CD4-positive, alpha-beta T cell (primary cell): ENCODE data around the gene RSL24D1. TPM values are rescaled to one million over a fixed set of nuclear protein-coding genes. Genes with fewer than 3 reads are reported as not detected.

Experiments used
- ATAC-seq: fragments of 200-7000 bp; cut with Tn5 transposase; one replicate; pipeline ENCODE4 v1.10.0; 2022; ENCODE audit warnings: mild to moderate bottlenecking; ENCODE audit not compliant: poor library complexity
- CTCF ChIA-PET: fragments of 350-600 bp; sonication (Branson Sonifier 250); formaldehyde crosslinking; loops from one replicate; lab custom pipeline; 2021; ENCODE audit warnings: antibody characterized with exemption, inconsistent platforms; lab: Charles Lee
- POLR2A ChIA-PET: fragments of 350-600 bp; sonication (Branson Sonifier 250); formaldehyde crosslinking; loops from one replicate; lab custom pipeline; 2021; ENCODE audit warnings: antibody characterized with exemption, inconsistent platforms; lab: Charles Lee
- DNase-seq, 14 experiments: peaks; one replicate each; pipeline ENCODE4 v3.0.0-alpha.2; 2013 to 2020; ENCODE audit warnings: mixed read lengths in 2 of 14
- H3K27ac ChIP-seq, 2 donors: one replicate each; pipeline versions ENCODE4 v1.5.1 to v1.7.0; 2013; ENCODE audit warnings: low read length in 2 of 2, low read depth in 1 of 2, mild to moderate bottlenecking in 1 of 2
- H3K27me3 ChIP-seq, 2 experiments: 1 replicate in 1 of 2; 2 replicates in 1 of 2; pipeline versions ENCODE4 v1.6.1 to v1.7.0; 2013; ENCODE audit warnings: low read length in 2 of 2, control low read depth in 1 of 2, mild to moderate bottlenecking in 1 of 2, moderate library complexity in 1 of 2; ENCODE audit not compliant: insufficient read depth in 2 of 2, control insufficient read depth in 1 of 2
- H3K36me3 ChIP-seq: one replicate; pipeline ENCODE4 v1.6.1; 2013; ENCODE audit warnings: low read length, control low read depth; ENCODE audit not compliant: insufficient read depth
- H3K4me1 ChIP-seq: one replicate; pipeline ENCODE4 v1.6.1; 2013; ENCODE audit warnings: low read length, control low read depth; ENCODE audit not compliant: insufficient read depth
- H3K4me3 ChIP-seq: one replicate; pipeline ENCODE4 v1.5.1; 2013; ENCODE audit warnings: mild to moderate bottlenecking, low read length, moderate library complexity
- H3K9me3 ChIP-seq, 2 experiments: 1 replicate in 1 of 2; 2 replicates in 1 of 2; pipeline versions ENCODE4 v1.6.1 to v1.7.0; 2013; ENCODE audit warnings: low read length in 2 of 2, mild to moderate bottlenecking in 2 of 2, control low read depth in 1 of 2, moderate library complexity in 1 of 2; ENCODE audit not compliant: control insufficient read depth in 1 of 2, insufficient read depth in 1 of 2
- H3K27ac Mint-ChIP-seq: one replicate; pipeline ENCODE4 v1.8.0; 2020; ENCODE audit warnings: mixed read lengths
- H3K27me3 Mint-ChIP-seq: one replicate; pipeline ENCODE4 v1.8.0; 2021; ENCODE audit warnings: mixed read lengths
- H3K36me3 Mint-ChIP-seq: one replicate; pipeline ENCODE4 v1.8.0; 2021; ENCODE audit warnings: low read depth, mixed read lengths
- H3K4me1 Mint-ChIP-seq: one replicate; pipeline ENCODE4 v1.8.0; 2021; ENCODE audit warnings: low read depth, mixed read lengths
- H3K4me3 Mint-ChIP-seq: one replicate; pipeline ENCODE4 v1.8.0; 2020; ENCODE audit warnings: mild to moderate bottlenecking, mixed read lengths
- H3K9me3 Mint-ChIP-seq: one replicate; pipeline ENCODE4 v1.8.0; 2020; ENCODE audit warnings: mixed read lengths
- intact Hi-C, 2 experiments: fragments of 100-400 bp; cut with DNase I in 1 of 2; cut with micrococcal nuclease in 1 of 2; formaldehyde crosslinking; loops; one replicate each; pipeline versions ENCODE4 v1.15.1 to v1.9.0; 2023 to 2025; cut with DNase I, micrococcal nuclease
- total RNA-seq, 174 experiments: library from RNA in 2 of 174; stranded (reverse) in 2 of 174; gene quantifications; one replicate each; pipeline ENCODE4 v1.2.3 and lab custom pipeline; 2021 to 2026
- TF ChIP-seq, protein P1 (sequence below): fragments of 200-600 bp; IDR thresholded peaks from one replicate; pipeline ENCODE4 v1.8.0; 2022; ENCODE audit warnings: antibody characterized with exemption, mild to moderate bottlenecking

The RSL24D1 gene
- total RNA-seq, 2 experiments from 2014 or later = 163 to 164 TPM

DNA sequence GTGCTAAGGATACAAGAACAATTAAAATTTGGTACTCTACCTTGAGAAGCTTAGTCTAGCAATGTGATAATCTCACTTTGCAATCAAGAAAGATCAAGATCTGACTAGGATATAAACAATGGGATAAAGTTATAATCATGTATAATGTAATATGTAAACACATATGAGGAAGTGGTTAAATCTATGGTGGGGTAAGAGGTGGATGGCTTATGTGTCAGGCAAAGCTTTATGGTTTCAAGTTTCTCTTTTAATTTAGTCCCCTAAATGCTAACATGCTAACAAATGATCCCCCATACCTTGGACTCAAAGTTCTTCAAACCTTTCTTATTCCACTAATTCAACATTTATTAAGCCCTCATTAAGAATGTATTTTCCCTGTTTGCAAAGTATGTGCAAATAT, 2.5 kb downstream of the RSL24D1 start:
- H3K27me3 Mint-ChIP-seq = no peaks in the 10 kb centered on the region
- peaks cover 41% of the 10 kb centered on the region for H3K36me3 Mint-ChIP-seq
- intact Hi-C loops = no loop called here
- TF ChIP-seq, protein P1, sequence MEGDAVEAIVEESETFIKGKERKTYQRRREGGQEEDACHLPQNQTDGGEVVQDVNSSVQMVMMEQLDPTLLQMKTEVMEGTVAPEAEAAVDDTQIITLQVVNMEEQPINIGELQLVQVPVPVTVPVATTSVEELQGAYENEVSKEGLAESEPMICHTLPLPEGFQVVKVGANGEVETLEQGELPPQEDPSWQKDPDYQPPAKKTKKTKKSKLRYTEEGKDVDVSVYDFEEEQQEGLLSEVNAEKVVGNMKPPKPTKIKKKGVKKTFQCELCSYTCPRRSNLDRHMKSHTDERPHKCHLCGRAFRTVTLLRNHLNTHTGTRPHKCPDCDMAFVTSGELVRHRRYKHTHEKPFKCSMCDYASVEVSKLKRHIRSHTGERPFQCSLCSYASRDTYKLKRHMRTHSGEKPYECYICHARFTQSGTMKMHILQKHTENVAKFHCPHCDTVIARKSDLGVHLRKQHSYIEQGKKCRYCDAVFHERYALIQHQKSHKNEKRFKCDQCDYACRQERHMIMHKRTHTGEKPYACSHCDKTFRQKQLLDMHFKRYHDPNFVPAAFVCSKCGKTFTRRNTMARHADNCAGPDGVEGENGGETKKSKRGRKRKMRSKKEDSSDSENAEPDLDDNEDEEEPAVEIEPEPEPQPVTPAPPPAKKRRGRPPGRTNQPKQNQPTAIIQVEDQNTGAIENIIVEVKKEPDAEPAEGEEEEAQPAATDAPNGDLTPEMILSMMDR = no peak
- POLR2A ChIA-PET = no interaction called here
- CTCF ChIA-PET = interaction anchor here (0.6 kb wide), 1 partner anchor 23 kb away, joined by 3 read pairs; no protein-coding TSS in a partner anchor
- peaks cover 18% of the 10 kb centered on the region for H3K4me1 ChIP-seq
- no peak overlapping the region for H3K4me3 Mint-ChIP-seq
- H3K27ac ChIP-seq = no peak overlapping the region
- ATAC-seq (no peak), DNase-seq (peak in 1 of 14 experiments; percentile 17)
- H3K36me3 ChIP-seq = peaks cover 35% of the 10 kb centered on the region
- H3K4me3 ChIP-seq = no peak overlapping the region
- no peaks in the 10 kb centered on the region for H3K27me3 ChIP-seq
- no peak overlapping the region for H3K27ac Mint-ChIP-seq
- no peaks in the 10 kb centered on the region for H3K9me3 ChIP-seq
- no peaks in the 10 kb centered on the region for H3K9me3 Mint-ChIP-seq
- peaks cover 36% of the 10 kb centered on the region for H3K4me1 Mint-ChIP-seq

DNA sequence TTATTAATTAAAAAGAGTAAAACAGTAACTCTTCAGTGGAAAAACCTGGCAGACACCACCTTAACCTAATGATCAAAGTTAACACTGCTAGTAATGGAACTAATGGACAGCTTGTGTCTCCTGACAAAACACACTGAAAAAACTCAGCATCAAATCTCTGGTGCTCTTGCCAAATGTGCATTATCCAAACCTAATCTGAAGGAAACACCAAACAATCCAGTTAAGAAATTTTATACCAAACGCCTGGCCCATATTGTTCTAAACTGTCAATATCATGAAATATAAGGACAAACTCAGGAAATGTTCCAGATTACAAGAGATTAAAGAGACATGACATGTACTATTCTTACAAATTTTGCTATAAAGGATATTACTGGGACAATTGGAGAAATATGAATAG, 10.4 kb downstream of the RSL24D1 start:
- H3K36me3 Mint-ChIP-seq = peaks cover 98% of the 10 kb centered on the region
- TF ChIP-seq, protein P1 = no peak
- H3K36me3 ChIP-seq = peaks cover 96% of the 10 kb centered on the region

DNA sequence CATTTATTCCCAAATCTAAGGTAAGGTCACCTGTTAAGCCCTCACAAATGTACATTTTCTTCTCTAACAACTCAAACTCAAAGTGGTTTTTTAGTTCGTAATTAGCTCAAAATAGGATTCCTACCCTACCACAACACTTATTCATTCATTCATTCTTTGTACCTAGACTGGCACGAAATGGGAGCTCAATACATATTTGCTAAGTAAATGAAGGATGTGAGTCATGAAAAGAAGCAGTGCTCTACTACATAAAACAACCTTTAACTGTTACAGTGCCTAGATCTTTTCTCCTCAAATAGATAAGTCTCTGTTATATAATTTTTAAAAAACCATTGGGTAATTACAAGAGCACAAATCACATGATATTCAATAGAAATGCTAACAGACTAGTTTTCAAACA, 13.1 kb downstream of the RSL24D1 start:
- peaks cover 95% of the 10 kb centered on the region for H3K36me3 Mint-ChIP-seq

More for the DNA sequence above, 10.4 kb downstream of the RSL24D1 start:
- no peak overlapping the region for H3K4me3 Mint-ChIP-seq
- intact Hi-C loops = no loop called here
- H3K4me1 Mint-ChIP-seq = peaks cover 48% of the 10 kb centered on the region
- ATAC-seq (no peak), DNase-seq (no peak)
- ChIA-PET CTCF (interaction anchor here (1.5 kb wide), 1 partner anchor 10 kb away, joined by 3 read pairs; the partner anchor contains the start of gene RSL24D1), POLR2A (interaction anchor here (1.0 kb wide), 1 partner anchor 10 kb away, joined by 3 read pairs; the partner anchor contains the start of gene RSL24D1)
- no peaks in the 10 kb centered on the region for H3K9me3 Mint-ChIP-seq
- no peaks in the 10 kb centered on the region for H3K27me3 Mint-ChIP-seq
- no peak overlapping the region for H3K27ac ChIP-seq
- no peaks in the 10 kb centered on the region for H3K9me3 ChIP-seq
- no peaks in the 10 kb centered on the region for H3K27me3 ChIP-seq
- H3K27ac Mint-ChIP-seq = peak overlapping the region; percentile 2
- H3K4me3 ChIP-seq = no peak overlapping the region
- no peaks in the 10 kb centered on the region for H3K4me1 ChIP-seq

More for the DNA sequence above, 13.1 kb downstream of the RSL24D1 start:
- no peaks in the 10 kb centered on the region for H3K9me3 Mint-ChIP-seq
- H3K9me3 ChIP-seq = no peaks in the 10 kb centered on the region
- H3K27me3 Mint-ChIP-seq = no peaks in the 10 kb centered on the region
- H3K4me3 ChIP-seq = no peak overlapping the region
- H3K4me3 Mint-ChIP-seq = no peak overlapping the region
- H3K4me1 Mint-ChIP-seq = peaks cover 33% of the 10 kb centered on the region
- TF ChIP-seq, protein P1 = no peak
- no peak overlapping the region for H3K27ac Mint-ChIP-seq
- no peak for ATAC-seq
- H3K27me3 ChIP-seq = no peaks in the 10 kb centered on the region
- no peak overlapping the region for H3K27ac ChIP-seq
- H3K4me1 ChIP-seq = no peaks in the 10 kb centered on the region
- CTCF ChIA-PET = no interaction called here
- intact Hi-C loops = no loop called here
- no peak for DNase-seq
- H3K36me3 ChIP-seq = peaks cover 96% of the 10 kb centered on the region
- POLR2A ChIA-PET = interaction anchor here (1.4 kb wide), 1 partner anchor 13 kb away, joined by 4 read pairs; the partner anchor contains the start of gene RSL24D1
